Ovary (tissue), 9 donors: ENCODE results near the gene ATRNL1. TPM values are rescaled to one million over a fixed set of nuclear protein-coding genes. Genes with fewer than 3 reads are reported as not detected.

Source experiments
- DNase-seq, 5 donors: peaks; one replicate each; pipeline ENCODE4 v3.0.0-alpha.2; 2019 to 2020
- H3K27ac ChIP-seq, 2 donors: fragments of 200-600 bp; one replicate each; pipeline versions ENCODE4 v1.5.1 to v1.8.0; 2019 to 2022
- H3K27me3 ChIP-seq: fragments of 200-600 bp; one replicate; pipeline ENCODE4 v1.8.0; 2022
- H3K36me3 ChIP-seq: fragments of 200-600 bp; sonication (generic); one replicate; pipeline ENCODE4 v1.5.1; 2019
- H3K4me1 ChIP-seq: one replicate; pipeline ENCODE4 v1.8.1; 2013; ENCODE audit warnings: mild to moderate bottlenecking, moderate library complexity; ENCODE audit not compliant: insufficient read depth
- H3K4me3 ChIP-seq: fragments of 200-600 bp; sonication (generic); one replicate; pipeline ENCODE4 v1.5.1; 2017
- H3K9me3 ChIP-seq, 2 donors: fragments of 200-600 bp in 1 of 2; sonication (generic) in 1 of 2; one replicate each; pipeline versions ENCODE4 v1.5.1 to v1.8.1; 2013 to 2019; ENCODE audit warnings: mild to moderate bottlenecking in 1 of 2, moderate library complexity in 1 of 2
- CTCF ChIP-seq, 3 donors: fragments of 450-650 bp in 2 of 3; fragments of 200-600 bp in 1 of 3; IDR thresholded peaks; one replicate each; pipeline versions ENCODE4 v1.5.1 to v1.8.0; 2016 to 2022; ENCODE audit warnings: antibody characterized with exemption in 3 of 3, mild to moderate bottlenecking in 1 of 3
- EP300 ChIP-seq: sonication (generic); formaldehyde crosslinking; IDR thresholded peaks from one replicate; pipeline ENCODE4 v1.6.1; 2017; ENCODE audit warnings: antibody characterized with exemption
- POLR2A ChIP-seq: fragments of 450-650 bp; IDR thresholded peaks from one replicate; pipeline ENCODE4 v1.6.1; 2017; ENCODE audit warnings: antibody characterized with exemption, mild to moderate bottlenecking, moderate library complexity
- WGBS, 3 donors: extraction: QIAGEN DNeasy Blood & Tissue Kit in 1 of 3; methylation state at CpG; one replicate each; pipeline versions ENCODE4 v1.1.5 to v1.1.7; 2013 to 2017; 5-methylcytosine and 5-hydroxymethylcytosine counted together
- intact Hi-C, 4 donors: fragments of 100-400 bp; cut with DNase I; formaldehyde crosslinking; loops; one replicate each; pipeline versions ENCODE4 v1.11.0 to v1.15.1; 2022 to 2023
- polyA plus RNA-seq, 2 donors: library from polyadenylated mRNA; stranded (reverse); fragments of 200-250 nt in 1 of 2; fragments of 350-450 nt in 1 of 2; fragmentation: Illumina TruSeq in 1 of 2; extraction: RNeasy Lipid Tissue Mini Kit (QIAGEN cat#74804) in 1 of 2; gene quantifications; one replicate each; pipeline ENCODE4 v1.2.3, GENCODE V29; 2013 to 2014
- total RNA-seq, 7 donors: library from RNA; depleted of rRNA in 2 of 7; stranded (reverse); fragments of >200 nt in 2 of 7; fragmentation: NEBNext Ultra II Directional in 3 of 7; extraction: Animal tissue kit (Norgen Biotek cat#: 25700) in 3 of 7; gene quantifications; one replicate each; pipeline versions ENCODE4 v1.1.0 to v1.2.4, GENCODE V29; 2016 to 2023
- donor health status: DM: no; HTN: no; CAD: no; lungs with moderate emphysema.
- donor health status: DM: no; HTN: no; CAD: no.
- donor health status: Bipolar disorder and iron deficiency.
- donor health status: DM: yes; HTN: yes; CAD: no.
- donor health status: DM: no; HTN: no; CAD: no.
- donor health status: DM: yes; HTN: yes; CAD: no.

ATRNL1 gene
- total and polyA plus RNA-seq, 9 donors: 8.1 to 119 (median 77.8) TPM

GRCh38 chr10:115624448-115624847, 531.3 kb downstream of the ATRNL1 start:
- Histone ChIP-seq H3K4me3 (no peak overlapping the region), H3K27ac (no peak overlapping the region), H3K27me3 (no peaks in the 10 kb centered on the region), H3K9me3 (no peaks in the 10 kb centered on the region), H3K4me1 (no peaks in the 10 kb centered on the region), H3K36me3 (no peaks in the 10 kb centered on the region)
- intact Hi-C loops: no loop called here
- TF ChIP-seq EP300 (no peak), POLR2A (no peak), CTCF (IDR thresholded peaks at IDR 0.05) (no peak)
- 87 to 89% (median 89%) methylated on average over 4 of the region's 4 CpGs for WGBS, 3 donors
- DNase-seq: no peak

GRCh38 chr10:115628616-115629015, 535.5 kb downstream of the ATRNL1 start:
- no peak overlapping the region for H3K27ac ChIP-seq
- no peaks in the 10 kb centered on the region for H3K9me3 ChIP-seq
- intact Hi-C loops: no loop called here
- TF ChIP-seq POLR2A (no peak), CTCF (IDR thresholded peaks at IDR 0.05) (no peak), EP300 (no peak)
- no peak overlapping the region for H3K4me3 ChIP-seq
- H3K27me3 ChIP-seq: no peaks in the 10 kb centered on the region
- WGBS, 3 donors: 49 to 73% (median 51%) methylated on average over 2 of the region's 2 CpGs
- H3K4me1 ChIP-seq: no peaks in the 10 kb centered on the region
- no peaks in the 10 kb centered on the region for H3K36me3 ChIP-seq
- DNase-seq: no peak

GRCh38 chr10:115638246-115638645, 545.1 kb downstream of the ATRNL1 start:
- TF ChIP-seq EP300: no peak
- no peak for TF ChIP-seq CTCF (IDR thresholded peaks at IDR 0.05)
- no peak for TF ChIP-seq POLR2A
- 92 to 96% (median 94%) methylated on average over 1 of the region's 1 CpG for WGBS, 3 donors
- intact Hi-C loops: no loop called here
- Histone ChIP-seq H3K27me3 (no peaks in the 10 kb centered on the region), H3K36me3 (no peaks in the 10 kb centered on the region), H3K4me1 (no peaks in the 10 kb centered on the region), H3K9me3 (no peaks in the 10 kb centered on the region), H3K27ac (no peak overlapping the region), H3K4me3 (no peak overlapping the region)
- no peak for DNase-seq

GRCh38 chr10:115649217-115649616, 556.1 kb downstream of the ATRNL1 start:
- Histone ChIP-seq H3K9me3 (no peaks in the 10 kb centered on the region), H3K27ac (no peak overlapping the region), H3K27me3 (no peaks in the 10 kb centered on the region), H3K36me3 (no peaks in the 10 kb centered on the region), H3K4me1 (no peaks in the 10 kb centered on the region), H3K4me3 (no peak overlapping the region)
- TF ChIP-seq CTCF (IDR thresholded peaks at IDR 0.05): no peak
- TF ChIP-seq EP300: no peak
- no peak for TF ChIP-seq POLR2A
- intact Hi-C loops: no loop called here
- no peak for DNase-seq
- WGBS, 3 donors: 19 to 33% (median 26%) methylated on average over 3 of the region's 3 CpGs

- no peak overlapping the region for H3K4me3 ChIP-seq
- H3K4me1 ChIP-seq: no peaks in the 10 kb centered on the region
- no peak for TF ChIP-seq CTCF (IDR thresholded peaks at IDR 0.05)
- no peak for TF ChIP-seq POLR2A
- no peak for TF ChIP-seq EP300
- H3K9me3 ChIP-seq: no peaks in the 10 kb centered on the region
- H3K36me3 ChIP-seq: no peaks in the 10 kb centered on the region
- H3K27me3 ChIP-seq: no peaks in the 10 kb centered on the region
- WGBS, 3 donors: 32 to 59% (median 48%) methylated on average over 1 of the region's 1 CpG
- intact Hi-C loops: no loop called here
- H3K27ac ChIP-seq: no peak overlapping the region
- no peak for DNase-seq
Observed at GRCh38 chr10:115653473-115653872, 560.3 kb downstream of the ATRNL1 start.
